HepG2 (cell line): ENCODE results near the gene KIF13A. TPM values are rescaled to one million over a fixed set of nuclear protein-coding genes. Genes with fewer than 3 reads are reported as not detected.

Experiments used
- ATAC-seq: fragments of 200-7000 bp; cut with Tn5 transposase; 3 replicates; pipeline ENCODE4 v1.9.1; 2020; ENCODE audit warnings: mild to moderate bottlenecking, moderate library complexity
- BruUV-seq: library from RNA; stranded (reverse); fragments of 400-500 nt; replicated peaks from 2 replicates; lab custom pipeline; 2021; lab: Mats Ljungman, UMichigan
- CTCF ChIA-PET: fragments of 300-600 bp; formaldehyde crosslinking; extraction: SDS; loops from one replicate; lab custom pipeline; 2021; ENCODE audit warnings: low total read pairs, inconsistent platforms, low intra/inter-chr PET ratio; lab: Yijun Ruan, JAX
- POLR2A ChIA-PET: fragments of 350-600 bp; sonication (Branson Sonifier 250); formaldehyde crosslinking; loops from one replicate; lab custom pipeline; 2020; ENCODE audit warnings: antibody characterized with exemption, inconsistent platforms; lab: Yijun Ruan, JAX
- DNase-seq: peaks from one replicate; pipeline ENCODE4 v3.0.0-alpha.2; 2015; ENCODE audit warnings: low spot score
- FAIRE-seq: peaks from 3 replicates; lab custom pipeline; 2011; peaks lifted over from hg19 to GRCh38; lab: Jason Lieb, UNC
- H2AFZ ChIP-seq: one replicate; pipeline ENCODE4 v1.6.1; 2011; ENCODE audit warnings: low read length, inconsistent platforms
- H3K27ac ChIP-seq: fragments of 300-600 bp; 3 replicates; pipeline ENCODE4 v1.8.0; 2011; ENCODE audit warnings: mixed run types, mild to moderate bottlenecking, mixed read lengths, low read length, inconsistent platforms; ENCODE audit not compliant: insufficient read depth; ENCODE audit errors: extremely low read length
- H3K27me3 ChIP-seq, 2 experiments: fragments of 200-600 bp in 1 of 2; 2 replicates in 1 of 2; 3 replicates in 1 of 2; pipeline versions ENCODE4 v1.6.0 to v1.8.0; 2011; ENCODE audit warnings: low read length in 2 of 2, mild to moderate bottlenecking in 2 of 2, moderate library complexity in 2 of 2, inconsistent platforms in 1 of 2; ENCODE audit not compliant: insufficient read depth in 2 of 2, control insufficient read depth in 1 of 2
- H3K36me3 ChIP-seq, 2 experiments: fragments of 200-600 bp in 1 of 2; replicated peaks in 1 of 2; 2 replicates in 1 of 2; 3 replicates in 1 of 2; pipeline versions ENCODE4 v1.5.1 to v1.8.0; 2011; ENCODE audit warnings: low read length in 2 of 2, inconsistent platforms in 1 of 2; ENCODE audit not compliant: insufficient read depth in 2 of 2, control insufficient read depth in 1 of 2
- H3K4me1 ChIP-seq: 2 replicates; pipeline ENCODE4 v1.5.1; 2012; ENCODE audit warnings: low read length, inconsistent platforms; ENCODE audit not compliant: insufficient read depth
- H3K4me2 ChIP-seq: 2 replicates; pipeline ENCODE4 v1.6.0; 2011; ENCODE audit warnings: low read depth, low read length, inconsistent platforms
- H3K4me3 ChIP-seq, 3 experiments: fragments of 200-600 bp in 1 of 3; sonication (generic), shearing (Covaris generic) in 1 of 3; replicated peaks in 1 of 3; 2 replicates each; pipeline ENCODE4 v1.5.1; 2011 to 2016; ENCODE audit warnings: low read length in 3 of 3, inconsistent platforms in 2 of 3, low read depth in 2 of 3, mild to moderate bottlenecking in 2 of 3, control low read depth in 1 of 3, mixed read lengths in 1 of 3; ENCODE audit not compliant: insufficient read depth in 1 of 3
- H3K79me2 ChIP-seq: one replicate; pipeline ENCODE4 v1.6.1; 2011; ENCODE audit warnings: low read length, inconsistent platforms; ENCODE audit not compliant: insufficient read depth
- H3K9ac ChIP-seq: 2 replicates; pipeline ENCODE4 v1.6.0; 2011; ENCODE audit warnings: mild to moderate bottlenecking, low read depth, low read length, inconsistent platforms; ENCODE audit not compliant: insufficient read depth
- H3K9me3 ChIP-seq: 2 replicates; pipeline ENCODE4 v1.5.1; 2012; ENCODE audit warnings: mild to moderate bottlenecking, low read length
- H4K20me1 ChIP-seq: 2 replicates; pipeline ENCODE4 v1.6.0; 2011; ENCODE audit warnings: inconsistent platforms, mild to moderate bottlenecking, low read length, moderate library complexity; ENCODE audit not compliant: insufficient read depth
- BRF2 ChIP-seq: sonication (generic); formaldehyde crosslinking; IDR thresholded peaks from 2 replicates; pipeline ENCODE4 v1.8.1; 2022; ENCODE audit warnings: mild to moderate bottlenecking, missing genetic modification reagents
- FUBP1 ChIP-seq: sonication (generic); formaldehyde crosslinking; IDR thresholded peaks from 2 replicates; pipeline ENCODE4 v1.5.1; 2020; ENCODE audit warnings: missing genetic modification reagents, mild to moderate bottlenecking, borderline replicate concordance
- IRF2 ChIP-seq: IDR thresholded peaks from 2 replicates; pipeline ENCODE4 v1.6.1; 2018; ENCODE audit warnings: missing genetic modification reagents, missing compliant biosample characterization
- KMT2A ChIP-seq: sonication (generic); formaldehyde crosslinking; IDR thresholded peaks from 2 replicates; pipeline ENCODE4 v1.4.0; 2020; ENCODE audit warnings: missing genetic modification reagents
- MIXL1 ChIP-seq: IDR thresholded peaks from 2 replicates; pipeline ENCODE4 v1.6.1; 2016
- REL ChIP-seq: sonication (generic); formaldehyde crosslinking; conservative IDR thresholded peaks from 2 replicates; pipeline ENCODE4 v1.8.0; 2022; ENCODE audit warnings: mild to moderate bottlenecking, missing genetic modification reagents, moderate library complexity
- SRSF4 ChIP-seq: fragments of 200-400 bp; formaldehyde crosslinking; IDR thresholded peaks from one replicate; pipeline ENCODE4 v1.6.1; 2018; ENCODE audit warnings: mild to moderate bottlenecking, low read depth, low read length, moderate library complexity; ENCODE audit not compliant: poor library complexity, severe bottlenecking
- TFDP1 ChIP-seq: IDR thresholded peaks from 2 replicates; pipeline ENCODE4 v1.6.1; 2016; ENCODE audit warnings: missing compliant biosample characterization, missing genetic modification reagents, borderline replicate concordance
- THAP9 ChIP-seq: sonication (generic); formaldehyde crosslinking; IDR thresholded peaks from 2 replicates; pipeline ENCODE4; 2020; ENCODE audit warnings: missing genetic modification reagents, mild to moderate bottlenecking, borderline replicate concordance
- ZBTB25 ChIP-seq: IDR thresholded peaks from 2 replicates; pipeline ENCODE4 v1.6.1; 2018; ENCODE audit warnings: missing genetic modification reagents
- ZNF44 ChIP-seq: sonication (generic); formaldehyde crosslinking; IDR thresholded peaks from 2 replicates; pipeline ENCODE4 v1.5.1; 2020; ENCODE audit warnings: mild to moderate bottlenecking, missing genetic modification reagents
- ZNF761 ChIP-seq: sonication (generic); formaldehyde crosslinking; conservative IDR thresholded peaks from 2 replicates; pipeline ENCODE4 v1.4.0; 2020; ENCODE audit warnings: mild to moderate bottlenecking, missing genetic modification reagents
- WGBS: methylation state at CpG from one replicate; pipeline ENCODE4 v1.1.6; 2017; ENCODE audit warnings: low lambda C conversion rate; 5-methylcytosine and 5-hydroxymethylcytosine counted together
- in situ Hi-C: cut with HindIII; loops from 2 replicates; pipeline ENCODE4 v1.10.0; 2017; ENCODE audit warnings: low pct_unique_long_range_greater_than_20kb; ENCODE audit not compliant: extremely low pct_ligation_motif_present
- intact Hi-C: fragments of 100-400 bp; cut with micrococcal nuclease; formaldehyde crosslinking; loops from one replicate; pipeline ENCODE4 v1.10.0; 2022; ENCODE audit not compliant: unreplicated experiment
- polyA plus RNA-seq, 8 experiments: library from polyadenylated mRNA; depleted of rRNA in 3 of 8; stranded (reverse) in 7 of 8; unstranded in 1 of 8; fragments of >200 nt; fragmentation: Illumina TruSeq in 4 of 8; extraction: Trizol in 4 of 8; gene quantifications; 2 replicates each; pipeline versions ENCODE4 v1.2.1 to v1.2.3, GENCODE V29; 2011 to 2016; ENCODE audit warnings: low read depth in 4 of 8, missing spikeins in 1 of 8, mixed read lengths in 1 of 8; ENCODE audit not compliant: insufficient read depth in 1 of 8
- total RNA-seq, 5 experiments: library from RNA; depleted of rRNA; stranded (reverse); fragments of >200 nt; fragmentation: Illumina TruSeq; extraction: Trizol; gene quantifications; 2 replicates each; pipeline ENCODE4 v1.2.3, GENCODE V29; 2016; ENCODE audit warnings: low read depth in 1 of 5

KIF13A gene
- total and polyA plus RNA-seq, 2 of the 13 experiments (the other 11 are each of a cell fraction or from before 2014, with no cell fraction given): 21.1 to 37.2 TPM

- no peak overlapping the region for H2AFZ ChIP-seq
- H3K9me3 ChIP-seq: no peaks in the 10 kb centered on the region
- H3K79me2 ChIP-seq: peaks cover 40% of the 10 kb centered on the region
- H3K4me2 ChIP-seq: peak overlapping the region; percentile 92
- 89% methylated on average over 11 of the region's 11 CpGs for WGBS
- no TSS peak for BruUV-seq
- ATAC-seq (no peak), DNase-seq (no peak), FAIRE-seq (no peak)
- peaks cover 40% of the 10 kb centered on the region for H3K4me1 ChIP-seq
- H3K27me3 ChIP-seq: no peaks in the 10 kb centered on the region; a peak in 1 of 5 replicates
- H3K36me3 ChIP-seq: peaks cover 1 to 6% of the 10 kb centered on the region in 2 experiments; a peak in 3 of 5 replicates
- in situ Hi-C loops (loop anchor here (5.0 kb wide), 1 partner anchor 137 kb away; the partner anchor contains the start of gene NHLRC1), intact Hi-C loops (loop anchor here (5.0 to 10.0 kb wide), 2 partner anchors 108 to 170 kb away; partner anchors contain the start of genes KDM1B and TPMT)
- H3K9ac ChIP-seq: no peak overlapping the region
- H3K4me3 ChIP-seq: no peak overlapping the region
- H3K27ac ChIP-seq: no peak overlapping the region
- ChIA-PET CTCF (no interaction called here), POLR2A (interaction anchor here (0.6 kb wide), 1 partner anchor 110 kb away, joined by 4 read pairs; no protein-coding TSS in a partner anchor)
- no peaks in the 10 kb centered on the region for H4K20me1 ChIP-seq
- TF ChIP-seq FUBP1 (CRISPR knock-in tag): no peak
- no peak for TF ChIP-seq BRF2 (CRISPR knock-in tag)
- no peak for TF ChIP-seq REL (CRISPR knock-in tag)
- TF ChIP-seq IRF2 (CRISPR knock-in tag): no peak
- TF ChIP-seq ZNF44 (CRISPR knock-in tag): no peak
- TF ChIP-seq THAP9 (CRISPR knock-in tag): no peak
- no peak for TF ChIP-seq TFDP1
- no peak for TF ChIP-seq ZNF761
- TF ChIP-seq SRSF4: no peak
- TF ChIP-seq MIXL1 (CRISPR knock-in tag): no peak
- TF ChIP-seq ZBTB25 (CRISPR knock-in tag): no peak
- TF ChIP-seq KMT2A: no peak
These were observed 2.4 kb downstream of the KIF13A start for GRCh38 chr6:17984812-17985670.
